Stimulated activated CD8-positive, alpha-beta memory T cell treated with anti-CD3 and anti-CD28 coated beads, Interleukin-4, amount 100 ng/mL, for 1 hour (primary cell): ENCODE results near the gene KCNE4.

Experiments used
- DNase-seq, 2 donors: peaks; one replicate each; pipeline ENCODE4 v3.0.0-alpha.2; 2020; ENCODE audit warnings: low read depth in 2 of 2, low spot score in 1 of 2

The KCNE4 gene

GRCh38 chr2:223051693-223052289 lies at the start of gene KCNE4:
TSS of gene KCNE4 (plus strand) at chr2:223052190. CDS start at chr2:223052831, 641 bp downstream.
- DNase-seq, result no peak

DNA sequence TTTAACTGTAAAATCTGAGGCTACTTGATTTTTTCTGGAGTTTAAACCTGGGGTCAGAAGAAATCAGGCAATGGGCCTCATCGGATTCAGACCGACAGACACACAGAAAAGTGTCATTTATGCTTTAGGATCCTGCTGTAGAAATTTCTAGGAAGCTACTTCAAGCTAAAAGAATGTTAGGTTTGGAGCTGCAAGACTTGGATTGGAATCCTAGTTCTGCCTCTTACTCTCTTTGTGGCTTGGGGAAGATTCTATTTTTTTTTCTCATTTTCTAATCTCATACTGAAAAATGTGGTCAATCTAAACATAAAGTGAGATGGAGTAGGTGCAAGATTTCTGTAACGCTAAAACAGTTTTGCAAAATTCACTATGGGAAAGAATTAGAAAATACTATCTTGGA lies 48.8 kb upstream of the KCNE4 start:
- no peak for DNase-seq

GRCh38 chr2:223005496-223005895 lies 46.5 kb upstream of the KCNE4 start:
- no peak for DNase-seq

GRCh38 chr2:223007531-223007930 lies 44.5 kb upstream of the KCNE4 start:
- no peak for DNase-seq

GRCh38 chr2:223008162-223008561 lies 43.8 kb upstream of the KCNE4 start:
- no peak for DNase-seq

DNA sequence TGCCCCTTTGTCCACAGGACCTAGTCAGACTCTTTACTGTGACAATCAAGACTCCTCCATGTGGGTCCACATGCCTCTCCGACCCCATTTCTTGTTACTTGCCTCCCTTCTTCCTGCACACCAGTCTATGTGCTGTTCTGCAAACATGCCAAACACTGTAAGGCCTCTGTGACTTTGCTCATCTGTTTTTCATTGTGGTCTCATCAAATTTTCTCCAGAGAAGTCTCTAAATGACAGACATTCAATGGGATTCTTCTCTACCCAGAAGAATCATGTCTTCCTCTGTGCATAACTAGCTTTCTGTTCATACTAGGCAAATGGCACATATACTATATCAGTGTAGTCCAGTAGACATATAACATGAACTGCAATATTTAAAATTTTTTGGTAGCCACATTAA lies 43.0 kb upstream of the KCNE4 start:
- no peak for DNase-seq

GRCh38 chr2:223010641-223011040 lies 41.3 kb upstream of the KCNE4 start:
- no peak for DNase-seq

DNA sequence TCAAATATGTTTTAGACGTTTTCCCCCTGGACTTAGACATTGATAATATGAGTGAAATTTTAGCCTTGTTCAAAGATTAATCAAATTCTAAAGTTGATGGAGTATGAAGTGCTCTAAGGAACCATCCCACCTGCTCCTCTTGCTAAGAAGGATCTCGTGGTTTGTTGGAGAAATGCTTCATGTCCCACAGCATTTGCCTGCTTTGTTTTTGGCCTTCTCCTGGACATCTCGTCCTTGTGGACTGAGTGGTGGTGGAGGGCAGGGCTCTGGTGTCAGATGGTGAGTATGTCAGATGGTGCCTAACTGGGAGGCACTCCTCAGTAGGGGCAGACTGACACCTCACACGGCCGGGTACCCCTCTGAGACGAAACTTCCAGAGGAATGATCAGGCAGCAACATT lies 39.7 kb upstream of the KCNE4 start:
- DNase-seq, result no peak

GRCh38 chr2:223019390-223019930 lies 32.5 kb upstream of the KCNE4 start:
- no peak for DNase-seq

DNA sequence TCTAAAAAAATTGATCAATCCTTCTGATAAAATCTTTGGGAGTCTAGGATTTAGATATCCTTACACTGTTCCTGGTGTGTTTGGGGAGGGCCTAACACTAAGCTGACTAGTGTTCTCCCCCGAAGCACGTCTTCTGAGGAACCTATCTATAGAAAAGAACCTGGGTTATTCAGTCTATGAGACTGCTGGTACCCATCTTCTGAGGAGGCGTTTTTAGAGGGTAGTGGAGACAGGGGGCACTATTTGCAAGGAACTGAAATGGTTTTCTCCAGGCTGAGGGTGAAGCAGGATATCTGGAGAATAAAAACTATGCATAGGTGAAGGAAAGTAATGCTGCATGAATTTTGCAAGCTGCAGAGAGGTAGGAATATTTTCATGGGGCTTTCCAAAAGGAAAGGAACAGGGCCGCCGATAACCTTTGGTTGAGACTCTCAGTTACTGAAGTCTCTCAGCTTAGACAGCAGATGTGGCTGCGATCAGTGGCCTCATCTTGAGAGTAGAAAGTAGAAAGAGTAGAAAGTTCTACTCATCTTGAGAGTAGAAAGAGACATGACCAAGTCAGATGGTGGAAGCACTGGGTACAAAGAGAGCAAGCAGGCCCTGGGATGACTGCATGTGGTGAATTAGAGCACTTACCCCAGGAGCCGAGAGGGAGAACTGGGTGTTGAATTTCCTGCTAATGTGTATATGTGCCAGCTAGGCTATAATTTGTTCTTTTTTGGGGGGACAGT lies 31.8 kb upstream of the KCNE4 start:
- DNase-seq, result no peak

- no peak for DNase-seq
Measured at GRCh38 chr2:223020971-223021675, 30.9 kb upstream of the KCNE4 start.

DNA sequence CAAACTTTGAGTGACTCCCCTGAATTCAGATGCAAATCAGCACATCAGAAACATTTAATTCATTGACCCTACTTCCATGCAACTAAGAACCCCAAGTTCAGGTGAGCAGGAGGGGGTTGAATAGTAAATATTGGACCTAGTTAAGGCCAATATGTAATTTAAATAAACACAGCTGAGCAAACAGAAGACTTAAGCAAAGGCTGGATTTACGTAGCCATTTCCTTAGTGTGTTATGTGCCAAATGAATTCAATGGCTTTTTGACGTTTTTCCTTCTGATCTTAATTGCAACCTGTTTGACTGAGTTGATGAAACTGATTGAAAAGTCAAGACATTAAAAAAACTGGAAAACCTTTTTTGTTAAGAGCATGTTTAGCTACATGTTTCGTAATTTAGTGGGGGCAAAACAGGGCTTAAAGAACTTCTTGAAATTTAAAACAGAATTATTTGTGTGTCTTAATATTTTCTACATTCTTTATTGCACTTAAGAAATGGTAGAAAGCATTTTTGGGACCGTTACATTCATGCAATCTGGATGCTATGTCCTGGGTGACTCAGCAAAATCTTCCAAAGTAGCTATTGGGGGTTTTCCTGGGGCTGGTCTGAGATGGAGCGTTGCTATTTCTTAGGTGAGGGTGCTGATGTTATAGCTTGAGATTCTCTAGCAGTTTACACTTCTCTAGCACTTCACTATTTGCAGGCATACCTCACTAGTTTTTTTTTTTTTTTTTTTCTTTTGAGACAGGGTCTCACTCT lies 25.5 kb upstream of the KCNE4 start:
- DNase-seq, result no peak

DNA sequence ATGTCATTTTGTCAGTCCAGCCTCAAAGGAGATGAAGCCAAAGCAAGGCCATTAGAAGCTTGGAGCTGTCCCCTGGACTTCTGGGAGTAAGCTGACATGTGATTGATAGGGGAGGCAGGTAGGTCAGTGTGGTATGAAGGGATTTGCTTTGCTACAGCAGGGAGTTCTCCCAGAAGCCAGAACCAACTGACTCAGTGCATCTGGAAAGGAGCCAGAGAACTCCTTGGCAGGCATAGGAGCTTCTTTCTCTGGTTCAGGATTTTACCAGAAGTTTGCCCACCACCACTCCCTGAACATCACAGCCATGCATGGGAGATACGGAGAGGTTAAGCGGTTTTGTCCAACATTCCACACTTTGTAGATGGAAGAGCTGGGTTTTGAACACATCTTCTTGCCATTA lies 24.5 kb upstream of the KCNE4 start:
- DNase-seq, result no peak

- no peak for DNase-seq
Measured at GRCh38 chr2:223029287-223029686, 22.7 kb upstream of the KCNE4 start.

- no peak for DNase-seq
Measured at GRCh38 chr2:223032187-223033142, 19.5 kb upstream of the KCNE4 start.

- no peak for DNase-seq
Measured at GRCh38 chr2:223034221-223034975, 17.6 kb upstream of the KCNE4 start.

GRCh38 chr2:223036790-223037444 lies 15.1 kb upstream of the KCNE4 start:
- DNase-seq, result no peak

DNA sequence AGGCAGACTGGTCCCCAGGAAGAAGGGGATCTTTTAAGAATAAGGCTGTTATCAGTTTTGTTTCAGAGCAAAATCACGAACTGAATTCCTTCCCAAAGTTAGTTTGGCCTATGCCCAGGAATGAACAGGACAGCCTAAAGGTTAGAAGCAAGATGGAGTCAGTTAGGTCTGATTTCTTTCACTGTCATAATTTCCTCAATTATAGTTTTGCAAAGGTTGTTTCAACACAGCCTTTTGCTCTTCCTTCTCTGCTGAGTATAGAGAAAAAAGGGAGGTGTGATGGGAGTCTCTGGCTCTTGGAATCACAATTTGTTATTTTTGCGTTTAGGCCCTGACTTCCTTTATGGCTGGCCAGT lies 14.6 kb upstream of the KCNE4 start:
- no peak for DNase-seq

- no peak for DNase-seq
Measured at GRCh38 chr2:223039618-223040017, 12.4 kb upstream of the KCNE4 start.
